ENCODE data around the gene EXTL1.

Gene EXTL1

GRCh38 chr1:26017606-26018005 is 4.0 kb upstream of the EXTL1 start:
- no peak for DNase-seq (ENCODE audit: low spot score)
- TF ChIP-seq CTCF (IDR thresholded peaks at IDR 0.05; ENCODE audit: extremely low read depth, missing control alignments): no peak

GRCh38 chr1:26019641-26020315 is 1.8 kb upstream of the EXTL1 start:
- no peak for TF ChIP-seq CTCF (IDR thresholded peaks at IDR 0.05; ENCODE audit: extremely low read depth, missing control alignments)
- DNase-seq (ENCODE audit: low spot score): no peak

- no peak for TF ChIP-seq CTCF (IDR thresholded peaks at IDR 0.05; ENCODE audit: extremely low read depth, missing control alignments)
- no peak for DNase-seq (ENCODE audit: low spot score)
Measured at GRCh38 chr1:26020330-26020768, 1.2 kb upstream of the EXTL1 start.

- no peak for DNase-seq (ENCODE audit: low spot score)
Measured at GRCh38 chr1:26020941-26021646, 481 bp upstream of the EXTL1 start.

GRCh38 chr1:26022404-26022779 is 817 bp downstream of the EXTL1 start:
- no peak for DNase-seq (ENCODE audit: low spot score)

More at GRCh38 chr1:26020941-26021646, 481 bp upstream of the EXTL1 start:
- TF ChIP-seq CTCF (IDR thresholded peaks at IDR 0.05; ENCODE audit: extremely low read depth, missing control alignments): no peak

GRCh38 chr1:26023009-26023408 is 1.4 kb downstream of the EXTL1 start:
- no peak for TF ChIP-seq CTCF (IDR thresholded peaks at IDR 0.05; ENCODE audit: extremely low read depth, missing control alignments)
- no peak for DNase-seq (ENCODE audit: low spot score)

More at GRCh38 chr1:26022404-26022779, 817 bp downstream of the EXTL1 start:
- no peak for TF ChIP-seq CTCF (IDR thresholded peaks at IDR 0.05; ENCODE audit: extremely low read depth, missing control alignments)

- TF ChIP-seq CTCF (IDR thresholded peaks at IDR 0.05; ENCODE audit: extremely low read depth, missing control alignments): no peak
- no peak for DNase-seq (ENCODE audit: low spot score)
Measured at GRCh38 chr1:26023826-26024225, 2.3 kb downstream of the EXTL1 start.
